ENCODE data around the gene RASGEF1C.

DNA sequence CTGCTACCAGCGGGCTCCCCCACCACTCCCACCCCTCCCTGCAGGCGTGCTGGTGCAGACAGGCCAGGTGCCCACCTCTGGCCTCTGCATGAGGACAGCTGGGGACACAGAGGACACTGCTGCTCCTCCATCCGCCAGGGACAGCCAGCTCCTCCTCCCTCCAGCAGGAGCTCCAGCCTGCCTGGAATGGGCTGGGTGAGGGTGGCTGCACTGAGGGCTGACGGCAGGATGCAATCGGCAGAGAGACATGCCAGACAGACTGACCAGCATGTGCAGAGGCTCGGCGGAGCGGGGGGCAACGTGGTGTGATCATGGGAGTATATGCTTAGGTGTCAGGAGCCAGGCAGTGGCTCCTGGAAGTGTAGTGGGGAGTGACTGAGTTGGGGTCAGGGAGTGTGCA is 68.4 kb downstream of the RASGEF1C start:
- TF ChIP-seq, protein P1, sequence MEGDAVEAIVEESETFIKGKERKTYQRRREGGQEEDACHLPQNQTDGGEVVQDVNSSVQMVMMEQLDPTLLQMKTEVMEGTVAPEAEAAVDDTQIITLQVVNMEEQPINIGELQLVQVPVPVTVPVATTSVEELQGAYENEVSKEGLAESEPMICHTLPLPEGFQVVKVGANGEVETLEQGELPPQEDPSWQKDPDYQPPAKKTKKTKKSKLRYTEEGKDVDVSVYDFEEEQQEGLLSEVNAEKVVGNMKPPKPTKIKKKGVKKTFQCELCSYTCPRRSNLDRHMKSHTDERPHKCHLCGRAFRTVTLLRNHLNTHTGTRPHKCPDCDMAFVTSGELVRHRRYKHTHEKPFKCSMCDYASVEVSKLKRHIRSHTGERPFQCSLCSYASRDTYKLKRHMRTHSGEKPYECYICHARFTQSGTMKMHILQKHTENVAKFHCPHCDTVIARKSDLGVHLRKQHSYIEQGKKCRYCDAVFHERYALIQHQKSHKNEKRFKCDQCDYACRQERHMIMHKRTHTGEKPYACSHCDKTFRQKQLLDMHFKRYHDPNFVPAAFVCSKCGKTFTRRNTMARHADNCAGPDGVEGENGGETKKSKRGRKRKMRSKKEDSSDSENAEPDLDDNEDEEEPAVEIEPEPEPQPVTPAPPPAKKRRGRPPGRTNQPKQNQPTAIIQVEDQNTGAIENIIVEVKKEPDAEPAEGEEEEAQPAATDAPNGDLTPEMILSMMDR (IDR thresholded peaks at IDR 0.05): no peak
- TF ChIP-seq POLR2A (IDR thresholded peaks at IDR 0.05): no peak
